DMS53 treated with DMSO at 0.1 percent for 48 hours (cell line): ENCODE data around the gene SMAD6.
"Not testable (repeated sequence)": the region's sequence is repeated elsewhere in the genome, so short reads cannot be mapped to it uniquely, and the experiment has no call there.

Experiments
- DNase-seq: peaks from one replicate; lab custom pipeline; 2025; ENCODE audit not compliant: unreplicated experiment; lab: John Stamatoyannopoulos, UW

SMAD6 gene

DNA sequence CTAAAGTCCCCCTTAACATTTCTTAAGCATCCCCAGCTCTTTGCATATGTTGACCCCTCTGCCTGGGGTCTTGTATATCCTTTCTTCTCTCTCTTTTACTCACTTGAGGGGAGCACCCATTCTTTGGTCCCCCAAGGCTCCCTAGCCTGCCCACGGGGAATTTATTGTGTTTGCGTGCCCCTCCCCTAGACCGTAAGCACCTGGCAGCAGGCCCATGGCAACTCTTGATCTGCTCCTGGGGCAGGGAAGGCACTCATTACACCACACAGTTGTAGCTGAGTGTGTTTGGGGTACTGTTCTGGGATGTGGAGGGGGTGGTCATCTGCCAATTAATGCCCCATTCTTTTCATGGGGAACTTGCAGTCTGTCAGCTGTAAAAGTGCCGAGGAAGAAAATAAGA, 27.3 kb upstream of the SMAD6 start:
- no peak for DNase-seq

DNA sequence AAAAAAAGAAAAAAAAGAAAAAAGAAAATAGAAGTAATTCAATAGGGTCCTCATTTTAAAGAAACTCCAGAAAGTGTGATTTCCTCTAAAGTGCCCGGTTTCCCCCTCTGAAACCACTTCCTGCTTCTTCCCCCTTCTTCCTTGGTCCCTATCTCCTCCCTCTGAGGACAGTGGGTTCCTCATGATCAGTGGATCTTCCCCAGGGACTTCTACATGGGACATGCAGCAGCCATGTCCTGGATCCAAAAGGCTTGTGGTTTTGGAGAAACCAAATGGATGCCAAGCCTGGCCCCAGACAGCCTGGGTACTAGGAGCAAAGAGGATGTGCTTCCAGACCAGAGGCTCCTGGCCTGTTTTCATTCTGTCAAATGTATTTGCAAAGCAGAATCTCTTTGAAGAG, 26.6 kb upstream of the SMAD6 start:
- no peak for DNase-seq

DNA sequence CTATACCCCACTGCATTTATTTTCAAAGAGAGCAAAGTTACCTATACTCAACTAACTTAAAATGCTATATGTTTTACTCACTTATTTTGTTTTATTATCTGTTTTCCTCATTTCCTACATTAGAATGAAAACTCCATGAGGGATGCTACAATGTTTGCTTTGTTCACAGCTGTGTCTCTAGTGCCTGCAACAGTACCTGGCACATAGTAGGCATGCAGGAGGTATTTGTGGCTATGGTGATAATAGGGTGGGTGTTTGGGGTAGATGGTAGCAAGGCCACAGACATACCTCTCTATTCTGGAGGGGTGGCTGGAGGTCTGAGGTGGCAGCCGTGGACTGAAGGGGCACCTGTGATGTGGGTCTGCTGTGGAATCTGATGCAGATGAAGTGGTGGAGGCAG, 24.7 kb upstream of the SMAD6 start:
- DNase-seq: no peak

DNA sequence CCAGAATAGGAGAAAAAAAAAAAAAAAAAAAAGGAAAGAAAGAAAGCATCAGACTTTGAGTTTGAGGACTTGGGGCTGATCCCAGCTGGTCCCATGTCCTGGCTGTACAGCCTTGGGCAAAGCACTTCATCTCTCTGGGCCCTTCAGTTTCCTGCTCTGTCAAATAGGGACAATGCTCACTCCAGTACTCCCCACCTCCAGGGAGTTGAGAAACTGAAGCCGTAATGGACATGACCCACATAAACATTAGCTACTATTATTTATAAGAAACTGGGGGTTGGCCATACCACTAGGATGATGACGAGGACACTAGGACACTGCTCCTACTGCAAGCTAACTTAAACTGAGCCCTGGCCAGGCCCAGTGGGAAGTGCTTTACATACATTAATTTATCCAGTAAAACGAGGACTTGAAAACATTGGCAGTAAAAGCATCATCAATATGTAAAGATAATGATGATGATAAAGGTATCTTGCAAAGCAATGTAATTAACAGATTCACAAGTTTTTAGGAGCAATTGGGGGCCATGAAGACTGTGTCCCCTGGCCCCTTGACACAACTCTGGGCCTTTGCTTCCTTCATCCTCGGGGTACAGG, 22.9 kb upstream of the SMAD6 start:
- no peak for DNase-seq

DNA sequence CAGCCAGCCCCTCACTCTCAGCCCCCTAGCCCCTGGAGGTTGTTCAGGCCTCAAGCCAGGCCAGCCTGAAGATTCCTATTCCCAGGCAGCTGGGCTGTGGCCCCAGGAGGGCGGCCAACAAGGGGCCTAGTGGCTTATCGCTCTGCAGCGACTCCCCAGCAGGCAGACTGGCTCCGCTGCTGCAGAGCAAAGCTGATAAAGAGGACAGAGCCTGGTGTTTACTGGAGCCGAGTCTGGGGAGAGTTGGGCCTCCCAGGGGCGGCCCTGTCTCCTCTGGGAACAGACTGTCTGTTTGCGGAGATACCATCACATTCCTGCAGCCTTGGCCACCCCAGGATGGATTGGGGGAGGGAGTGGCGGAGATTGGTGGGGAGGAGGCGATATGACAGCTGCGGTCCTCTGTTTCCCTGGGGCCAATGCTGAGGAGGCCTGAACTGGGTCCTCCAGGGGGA, 22.4 kb upstream of the SMAD6 start:
- DNase-seq: no peak

DNA sequence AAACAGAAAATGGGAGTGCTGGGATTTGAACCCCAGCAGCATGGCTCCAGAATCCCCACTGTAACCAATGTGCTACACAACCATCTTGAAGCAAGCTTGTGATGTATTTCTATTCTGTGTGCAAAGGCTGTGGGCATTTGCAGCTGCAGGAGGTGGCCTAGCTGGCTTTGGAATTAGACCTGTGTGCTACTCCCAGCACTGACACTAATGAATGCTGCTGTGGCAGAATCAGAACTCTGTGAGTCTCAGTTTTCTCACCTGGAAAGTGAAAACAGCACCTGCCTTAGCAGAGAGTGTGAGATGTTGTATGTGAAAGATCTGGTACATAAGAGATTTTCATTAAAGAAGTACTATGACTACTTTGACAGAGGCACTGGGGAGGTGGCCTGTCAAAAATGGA, 21.5 kb upstream of the SMAD6 start:
- DNase-seq: no peak

DNA sequence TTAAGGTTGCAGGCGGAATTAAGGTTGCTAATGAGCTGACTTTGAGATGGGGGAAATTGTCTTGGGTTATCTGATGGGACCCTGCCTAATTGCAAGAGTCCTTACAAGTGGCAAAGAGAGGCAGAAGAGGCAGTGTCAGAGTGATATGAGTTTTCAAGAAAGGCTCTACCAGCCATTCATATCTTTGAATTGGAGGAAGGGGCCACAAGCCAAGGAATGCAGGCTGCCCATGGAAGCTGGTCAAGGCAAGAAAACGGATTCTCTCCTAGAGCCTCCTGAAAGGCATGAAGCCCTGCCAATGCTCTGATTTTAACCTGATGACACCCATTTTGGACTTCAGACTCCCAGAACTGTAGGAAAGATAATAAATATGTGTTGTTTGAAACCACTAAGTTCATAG, 20.6 kb upstream of the SMAD6 start:
- no peak for DNase-seq

DNA sequence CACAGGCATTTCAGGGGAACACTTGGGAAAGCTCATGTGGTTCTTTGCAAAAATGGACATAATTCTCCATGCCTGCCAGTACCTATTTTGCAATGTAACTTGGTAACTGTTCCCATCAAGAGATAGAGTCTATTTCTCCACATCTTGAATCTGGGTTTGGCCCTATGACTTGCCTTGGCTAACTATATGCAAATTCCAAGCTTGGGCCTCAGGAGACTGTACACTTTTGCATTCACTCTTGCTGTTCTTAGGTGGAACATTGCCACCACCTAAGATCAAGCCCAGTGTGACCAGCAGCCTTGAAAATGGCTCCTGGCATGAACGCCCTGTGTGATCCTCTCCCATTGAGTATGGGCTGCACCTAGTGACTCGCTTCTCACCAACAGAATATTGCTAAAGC, 19.8 kb upstream of the SMAD6 start:
- DNase-seq: no peak

DNA sequence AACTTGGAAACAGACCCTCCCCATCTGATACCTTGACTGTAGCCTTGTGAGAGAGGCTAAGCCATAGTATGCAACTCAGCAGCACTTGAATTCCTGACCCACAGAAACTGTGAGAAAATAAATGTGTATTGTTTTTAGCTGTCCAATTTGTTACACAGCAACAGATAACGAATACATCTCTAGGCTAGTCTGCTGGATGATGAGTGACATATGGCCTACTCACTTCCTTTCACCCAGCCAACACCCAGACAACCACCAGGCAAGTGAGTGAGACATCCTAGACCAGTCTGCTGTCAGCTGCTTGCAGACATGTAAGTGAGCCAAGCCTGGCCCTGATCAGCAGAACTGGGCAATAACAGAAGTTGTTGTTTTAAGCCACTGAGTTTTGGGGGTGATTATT, 19.2 kb upstream of the SMAD6 start:
- no peak for DNase-seq

DNA sequence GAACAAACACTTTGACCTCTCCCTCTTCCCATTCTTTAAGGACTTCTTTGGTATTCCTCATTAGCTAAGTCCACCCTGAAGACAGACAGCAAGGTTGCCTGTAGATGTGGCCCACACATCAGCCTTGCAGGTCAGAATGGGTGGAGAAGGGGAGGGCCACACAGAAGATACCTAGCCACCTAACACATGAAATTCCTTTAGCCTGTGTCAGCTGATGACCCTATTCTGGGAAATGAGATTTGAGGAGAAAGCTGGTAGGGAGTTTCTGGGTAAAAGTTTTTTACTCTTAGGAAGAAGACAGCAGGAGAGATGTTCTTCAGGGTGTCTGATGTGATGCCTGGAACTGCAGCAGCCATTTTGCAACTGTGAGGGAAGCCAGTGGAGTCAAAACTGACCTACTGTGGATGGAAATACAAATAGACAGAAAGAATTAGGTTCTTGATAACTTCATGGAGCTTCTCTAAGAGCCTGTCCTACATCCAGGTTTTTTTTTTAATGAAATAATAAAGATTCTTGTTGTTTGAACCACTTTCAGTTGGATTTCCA, 17.8 kb upstream of the SMAD6 start:
- no peak for DNase-seq

DNA sequence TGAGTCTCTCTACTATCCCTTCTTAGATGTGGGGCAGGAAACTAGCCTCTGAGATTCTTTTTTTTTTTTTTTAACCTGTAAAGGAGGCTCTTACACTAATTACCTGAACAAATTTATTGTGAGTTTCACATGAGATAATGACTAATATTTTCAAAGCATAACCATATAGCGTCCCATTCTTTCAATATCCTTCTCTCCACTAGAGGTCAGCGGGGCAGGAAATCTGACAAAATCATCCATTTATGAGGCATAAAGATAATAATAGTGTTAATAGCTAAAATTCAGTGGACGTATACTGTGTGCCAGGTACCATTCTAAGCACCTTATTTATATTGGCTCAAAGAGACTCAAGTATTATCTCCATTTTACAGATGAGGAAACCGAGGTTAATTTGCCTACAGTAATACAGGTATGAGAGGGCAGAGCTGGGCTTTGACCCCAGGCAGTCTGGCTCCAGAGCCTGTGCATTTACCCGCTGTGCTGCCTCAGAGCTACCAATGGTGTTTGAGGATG, 16.3 kb upstream of the SMAD6 start:
- no peak for DNase-seq

DNA sequence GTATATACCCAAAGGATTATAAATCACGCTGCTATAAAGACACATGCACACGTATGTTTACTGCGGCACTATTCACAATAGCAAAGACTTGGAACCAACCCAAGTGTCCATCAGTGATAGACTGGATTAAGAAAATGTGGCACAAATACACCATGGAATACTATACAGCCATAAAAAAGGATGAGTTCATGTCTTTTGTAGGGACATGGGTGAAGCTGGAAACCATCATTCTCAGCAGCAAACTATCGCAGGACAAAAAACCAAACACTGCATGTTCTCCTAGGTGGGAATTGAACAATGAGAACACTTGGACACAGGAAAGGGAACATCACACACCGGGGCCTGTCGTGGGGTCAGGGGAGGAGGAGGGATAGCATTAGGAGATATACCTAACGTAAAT, 11.1 kb upstream of the SMAD6 start:
- DNase-seq: not testable (repeated sequence)

DNA sequence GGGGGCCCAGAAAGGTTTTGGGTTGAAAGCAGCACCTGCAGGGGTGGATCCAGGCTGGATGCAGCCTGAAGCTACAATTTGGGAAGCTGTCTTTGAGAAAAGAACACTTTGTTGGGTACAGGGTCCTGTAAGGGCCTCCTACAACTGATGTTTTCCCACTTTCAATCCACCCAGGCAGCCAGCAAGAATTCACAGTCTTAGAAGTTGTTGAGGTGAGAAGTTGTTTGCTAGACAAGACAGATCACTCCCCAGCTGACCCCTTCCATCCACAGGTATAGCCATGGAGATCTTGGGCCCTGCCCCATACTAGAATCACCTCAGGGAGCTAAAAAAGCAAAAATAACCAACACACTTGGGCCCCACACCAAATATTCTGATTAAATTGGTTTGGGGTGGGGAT, 10.3 kb upstream of the SMAD6 start:
- no peak for DNase-seq

DNA sequence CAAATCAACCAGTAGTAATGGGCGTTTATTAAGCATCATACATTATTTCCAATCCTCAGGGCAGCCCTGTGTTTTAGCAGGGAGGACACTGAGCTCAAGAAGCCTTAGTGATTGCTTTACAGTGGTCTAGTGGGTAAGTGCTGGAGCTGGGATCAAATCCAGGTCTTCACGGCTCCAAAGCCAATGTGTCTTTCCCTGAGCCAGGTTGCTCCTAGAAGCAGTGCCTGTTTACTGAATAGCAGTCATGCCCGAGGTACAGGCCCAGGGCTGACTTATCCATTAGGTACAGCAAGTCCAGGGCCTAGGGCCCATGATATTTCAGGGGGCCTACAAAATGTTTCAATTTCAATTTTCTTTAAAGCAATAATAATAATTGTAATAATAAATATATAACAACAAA, 9.6 kb upstream of the SMAD6 start:
- DNase-seq: no peak

DNA sequence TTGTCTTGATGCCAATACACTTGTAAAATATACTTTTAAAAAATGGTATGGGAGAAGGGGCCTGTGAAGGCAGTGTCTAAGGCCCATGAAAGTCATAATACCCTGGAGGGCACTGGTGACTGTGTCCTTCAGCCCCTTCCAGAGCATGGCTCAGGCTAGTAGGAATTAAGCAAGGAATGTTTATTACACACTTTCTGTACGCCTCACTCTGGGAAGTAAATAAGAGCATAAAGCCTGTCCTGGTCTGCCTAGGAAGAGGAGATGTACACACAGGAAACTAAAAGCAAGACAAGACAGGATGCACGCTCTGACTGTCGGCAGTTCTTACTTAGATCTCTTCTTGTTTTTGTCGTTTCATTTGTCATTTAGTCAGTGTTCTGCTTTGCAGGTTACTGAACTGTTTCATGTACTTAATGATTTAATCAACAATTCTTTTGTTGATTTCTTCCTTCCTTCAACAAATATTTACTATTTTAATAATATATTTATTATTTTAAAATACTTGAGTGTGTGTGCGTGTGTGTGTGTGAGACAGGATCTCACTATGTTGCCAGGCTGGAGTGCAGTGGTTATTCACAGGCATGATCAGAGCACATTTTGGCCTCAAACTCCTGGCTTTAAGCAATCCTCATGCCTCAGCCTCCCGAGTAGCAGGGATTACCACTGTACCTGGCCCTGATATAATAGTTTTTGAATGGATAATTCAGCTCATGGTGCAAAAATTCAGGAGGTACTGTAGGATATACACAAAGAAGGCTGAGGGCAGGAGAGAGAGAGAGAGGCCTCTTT, 9.0 kb upstream of the SMAD6 start:
- DNase-seq: no peak

DNA sequence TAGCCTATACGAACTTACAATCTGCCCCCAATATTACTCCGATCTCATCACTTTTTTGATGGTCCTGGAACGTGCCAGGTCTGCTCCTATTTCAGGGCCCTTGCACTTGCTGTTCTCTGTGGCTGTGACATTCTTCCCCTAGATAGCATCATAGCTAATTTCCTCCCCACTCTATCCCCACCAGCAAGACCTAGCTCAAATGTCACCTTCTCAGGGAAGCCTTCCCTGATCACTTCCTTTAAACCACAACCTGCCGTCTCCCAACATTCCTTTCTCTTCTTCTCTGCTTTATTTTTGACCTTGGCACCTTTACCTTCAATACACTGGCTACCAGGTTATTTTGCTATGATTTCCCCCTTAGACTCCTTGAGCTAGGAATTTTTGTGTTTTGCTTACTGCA, 5.3 kb upstream of the SMAD6 start:
- DNase-seq: no peak

DNA sequence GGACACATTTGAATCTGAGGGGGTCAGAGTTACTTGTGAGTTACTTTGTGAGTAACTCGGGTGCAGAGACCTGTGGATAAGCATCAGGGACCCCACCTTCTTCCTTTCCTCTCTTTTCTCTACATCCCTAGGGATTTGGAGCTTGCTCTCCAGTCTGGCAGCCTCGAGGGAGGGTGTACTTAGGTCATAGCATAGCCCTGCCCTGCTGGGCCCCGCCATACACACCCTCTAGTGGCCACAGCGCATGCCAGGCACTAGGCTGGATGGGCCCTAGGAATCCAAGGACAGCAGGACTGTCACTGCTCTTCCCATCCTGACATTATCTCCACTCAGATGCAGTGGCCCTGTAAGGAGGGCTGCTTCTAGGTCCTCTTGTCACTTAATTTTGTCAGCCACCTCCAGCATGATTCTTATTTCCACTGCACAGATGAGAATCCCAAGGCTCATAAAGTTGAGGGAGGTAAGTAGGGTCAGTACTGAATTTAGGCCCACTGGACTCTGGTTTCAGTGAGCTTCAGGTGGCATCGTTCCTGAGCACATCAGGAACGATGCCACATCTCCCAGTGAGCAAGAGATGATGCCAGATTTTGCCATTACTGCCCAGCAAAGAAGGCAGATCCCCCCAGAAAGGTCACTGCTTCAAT, 3.6 kb upstream of the SMAD6 start:
- DNase-seq: peak; percentile 11

DNA sequence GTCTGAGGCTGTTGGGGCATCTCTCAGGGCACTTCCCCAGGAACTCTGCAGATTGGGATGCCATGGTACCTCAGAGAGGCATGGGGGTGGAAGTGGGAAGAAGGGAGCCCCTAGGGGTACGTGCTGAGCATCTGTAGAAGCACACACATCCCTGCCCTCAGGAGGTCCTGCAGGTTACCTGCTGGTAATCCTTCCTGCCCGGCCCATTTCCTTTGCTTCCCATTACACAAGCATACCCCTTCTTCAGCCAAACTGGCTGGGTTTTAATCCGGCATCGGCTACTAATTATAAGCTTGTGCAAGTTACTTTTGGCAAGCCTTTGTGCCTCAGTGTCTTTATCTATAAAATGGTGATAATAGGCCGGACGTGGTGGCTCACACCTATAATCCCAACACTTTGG, 3.1 kb upstream of the SMAD6 start:
- DNase-seq: no peak

DNA sequence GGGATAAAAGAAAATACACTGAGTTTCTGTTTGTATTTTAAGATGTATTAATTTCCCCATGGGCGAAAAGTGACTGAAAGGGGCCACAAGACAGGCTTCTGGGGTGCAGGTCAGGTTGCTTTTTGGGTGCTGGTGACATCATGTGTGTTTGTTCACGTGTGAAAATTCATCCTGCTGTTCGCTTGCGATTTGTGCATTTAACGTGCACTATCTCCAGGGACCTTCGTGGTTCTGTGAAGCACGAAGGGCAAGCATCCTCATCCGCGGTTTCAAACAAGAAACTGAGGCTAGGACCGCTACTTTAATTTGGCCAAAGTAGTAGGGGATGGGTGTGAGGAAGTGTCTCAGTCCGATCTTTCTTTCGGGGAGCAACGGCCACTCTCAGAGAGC, 1.6 kb upstream of the SMAD6 start:
- no peak for DNase-seq

DNA sequence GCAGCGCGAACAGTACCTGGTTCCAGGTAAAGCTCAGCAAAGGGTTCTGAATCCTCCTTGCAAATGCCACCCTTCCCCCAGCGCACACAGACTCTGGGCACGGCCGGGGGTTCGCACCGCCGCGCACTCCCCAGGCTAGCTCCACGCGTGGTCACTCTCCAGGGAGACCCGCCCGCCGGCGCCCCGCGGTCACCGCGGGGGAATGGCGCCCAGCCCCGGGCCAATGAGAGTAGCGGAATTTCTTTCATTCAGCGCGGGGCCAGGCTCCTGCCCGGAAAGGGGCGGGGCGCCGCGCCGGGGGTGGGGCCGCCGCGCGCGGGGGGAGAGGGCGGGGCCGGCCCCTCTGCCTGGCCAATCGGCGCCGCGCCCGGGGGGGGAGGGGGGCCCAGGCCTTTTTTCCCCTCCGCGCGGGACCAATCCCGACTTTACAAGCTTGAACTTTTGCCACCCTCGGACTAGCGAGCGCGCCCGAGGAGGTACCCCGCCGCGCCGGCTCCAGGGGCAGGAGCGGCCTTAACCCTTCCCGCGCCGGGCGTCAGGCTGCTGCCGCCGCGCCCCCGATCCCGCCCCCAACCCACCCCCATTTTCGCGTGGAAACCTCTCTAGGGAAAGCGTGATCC, 1.1 kb upstream of the SMAD6 start:
- peak; percentile 68 for DNase-seq

DNA sequence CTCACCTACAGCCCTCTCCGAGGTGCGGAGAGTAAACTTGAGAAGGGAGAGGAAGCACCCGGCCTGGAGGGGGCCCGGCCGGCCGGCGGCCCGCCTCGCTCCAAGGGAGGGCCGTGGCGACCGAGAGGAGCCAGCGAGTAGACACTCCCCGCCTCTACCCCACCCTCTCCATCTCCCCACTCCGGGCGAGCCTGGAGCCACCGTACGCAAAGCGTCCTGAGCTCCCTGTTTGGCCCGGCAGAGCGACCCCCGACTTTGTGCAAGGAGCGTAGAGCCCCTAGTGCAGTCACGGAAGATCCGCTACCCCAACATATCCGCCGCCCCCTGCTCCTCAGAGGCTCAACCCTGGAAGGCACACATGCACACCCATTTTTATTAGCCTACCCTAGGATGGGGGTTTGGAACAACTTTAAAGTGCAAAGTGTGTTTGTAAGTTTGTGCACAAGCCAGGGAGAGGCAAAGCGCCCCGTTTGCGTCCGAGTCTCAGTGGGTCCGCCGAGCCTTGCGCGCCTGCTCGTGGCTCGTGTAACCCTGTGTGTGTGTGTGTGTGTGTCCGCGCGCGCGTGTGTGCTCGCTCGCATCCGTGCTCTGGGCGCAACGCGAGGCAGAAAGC, 508 bp upstream of the SMAD6 start:
- DNase-seq: peak; percentile 33
